ACC112 (cell line): Measurements from ENCODE around the gene PSEN2.

Experiments
- H2AFZ ChIP-seq: fragments of 200-600 bp; sonication (generic); one replicate; pipeline ENCODE4 v1.6.0; 2017; ENCODE audit warnings: antibody characterized with exemption, low read length; ENCODE audit not compliant: unreplicated experiment
- H3K27ac ChIP-seq: fragments of 200-600 bp; sonication (generic); 2 replicates; pipeline ENCODE4 v1.5.1; 2014; ENCODE audit warnings: low read depth, mild to moderate bottlenecking, antibody characterized with exemption, low read length, moderate library complexity
- H3K27me3 ChIP-seq: fragments of 200-600 bp; sonication (generic); 2 replicates; pipeline ENCODE4 v1.6.1; 2014; ENCODE audit warnings: mild to moderate bottlenecking, antibody characterized with exemption, low read length, moderate library complexity, mixed read lengths; ENCODE audit not compliant: insufficient read depth
- H3K36me3 ChIP-seq: fragments of 200-600 bp; sonication (generic); 2 replicates; pipeline ENCODE4 v1.6.1; 2016; ENCODE audit warnings: mild to moderate bottlenecking, antibody characterized with exemption, low read length, moderate library complexity, mixed read lengths; ENCODE audit not compliant: insufficient read depth
- H3K4me1 ChIP-seq: fragments of 200-600 bp; sonication (generic); one replicate; pipeline ENCODE4 v1.6.1; 2016; ENCODE audit warnings: low read length, mixed read lengths; ENCODE audit not compliant: insufficient read depth, unreplicated experiment, control insufficient read depth
- H3K4me3 ChIP-seq: fragments of 200-600 bp; sonication (generic); 2 replicates; pipeline ENCODE4 v1.5.1; 2014; ENCODE audit warnings: mild to moderate bottlenecking, low read depth, low read length
- H3K79me2 ChIP-seq: fragments of 200-600 bp; sonication (generic); one replicate; pipeline ENCODE4 v1.6.0; 2016; ENCODE audit warnings: low read length; ENCODE audit not compliant: control insufficient read depth, unreplicated experiment, insufficient read depth

PSEN2 gene

DNA sequence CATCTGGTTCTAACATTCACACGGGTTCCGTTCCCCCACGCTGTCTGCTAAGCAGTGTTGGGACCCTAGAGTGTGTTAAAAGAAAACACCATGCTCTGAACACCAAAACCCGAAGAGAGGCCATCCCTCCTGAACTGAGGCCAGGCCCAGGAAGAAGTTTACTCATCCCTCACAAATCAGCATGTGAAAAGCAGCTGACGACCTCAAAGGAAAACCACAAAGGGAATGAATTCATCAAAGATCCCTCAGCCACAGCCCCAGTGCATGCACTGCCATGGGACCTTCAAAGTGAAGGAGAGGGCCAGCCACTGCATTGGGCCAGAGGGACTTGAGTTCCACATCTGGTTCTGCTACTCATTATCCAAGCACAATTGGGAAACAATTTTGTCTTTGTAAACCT is 7.0 kb upstream of the PSEN2 start:
- Histone ChIP-seq H3K4me3 (no peak overlapping the region), H3K4me1 (peaks cover 27% of the 10 kb centered on the region), H3K27ac (peak overlapping the region; percentile 59), H2AFZ (no peak overlapping the region), H3K79me2 (no peaks in the 10 kb centered on the region), H3K27me3 (no peaks in the 10 kb centered on the region), H3K36me3 (0 out of 2 replicates have a peak, but pooled peaks cover 3% of the 10 kb centered on the region)

DNA sequence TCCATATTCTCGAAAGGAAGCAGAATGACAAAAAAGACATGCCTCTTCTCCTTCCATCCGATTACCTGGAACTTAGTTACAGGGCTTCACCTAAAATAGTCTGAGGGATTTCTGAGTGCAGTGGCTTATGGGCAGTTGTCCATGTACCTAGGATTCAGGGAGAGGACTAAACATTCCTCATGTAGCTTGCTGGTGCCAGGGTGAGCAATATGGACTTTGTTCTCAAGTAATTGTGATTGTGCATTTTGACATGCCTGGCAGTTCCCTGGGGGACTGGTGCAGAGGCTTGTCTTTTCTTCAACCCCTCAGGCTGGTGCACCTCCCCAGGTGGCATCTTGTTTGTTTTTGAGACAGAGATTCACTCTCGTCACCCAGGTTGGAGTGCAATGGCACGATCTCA is 6.1 kb upstream of the PSEN2 start:
- H3K36me3 ChIP-seq: 0 out of 2 replicates have a peak, but pooled peaks cover 3% of the 10 kb centered on the region
- H3K4me3 ChIP-seq: no peak overlapping the region
- no peak overlapping the region for H2AFZ ChIP-seq
- H3K4me1 ChIP-seq: peaks cover 27% of the 10 kb centered on the region
- no peaks in the 10 kb centered on the region for H3K27me3 ChIP-seq
- H3K27ac ChIP-seq: no peak overlapping the region
- H3K79me2 ChIP-seq: no peaks in the 10 kb centered on the region

DNA sequence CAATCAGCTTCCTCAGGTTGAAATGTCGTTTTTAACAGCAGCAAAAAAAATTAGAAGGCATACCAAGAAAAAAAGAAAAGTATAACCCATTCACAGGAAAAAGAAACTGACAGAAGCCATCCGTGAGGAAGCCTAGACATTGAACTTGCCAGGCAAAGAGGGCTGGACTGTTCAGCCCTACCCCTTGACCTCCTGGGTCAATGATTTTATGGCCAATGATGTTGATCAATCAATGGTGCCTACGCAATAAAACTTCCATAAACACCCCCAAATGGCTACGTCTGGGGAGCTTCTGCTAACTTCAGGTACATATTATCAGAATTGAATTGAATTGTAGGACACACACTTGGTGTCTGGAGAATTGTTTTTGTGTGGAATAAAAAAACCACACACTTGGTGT is 4.8 kb upstream of the PSEN2 start:
- H3K4me3 ChIP-seq: no peak overlapping the region
- no peak overlapping the region for H2AFZ ChIP-seq
- H3K36me3 ChIP-seq: 0 out of 2 replicates have a peak, but pooled peaks cover 3% of the 10 kb centered on the region
- H3K4me1 ChIP-seq: peaks cover 30% of the 10 kb centered on the region
- no peaks in the 10 kb centered on the region for H3K27me3 ChIP-seq
- H3K27ac ChIP-seq: peak overlapping the region; percentile 31; the same call in 1 of the 2 replicates
- H3K79me2 ChIP-seq: no peaks in the 10 kb centered on the region

GRCh38 chr1:226867461-226868054 is 2.9 kb upstream of the PSEN2 start:
- Histone ChIP-seq H3K36me3 (0 out of 2 replicates have a peak, but pooled peaks cover 3% of the 10 kb centered on the region), H3K27me3 (no peaks in the 10 kb centered on the region), H3K4me3 (no peak overlapping the region), H2AFZ (no peak overlapping the region), H3K27ac (no peak overlapping the region), H3K79me2 (peaks cover 7% of the 10 kb centered on the region), H3K4me1 (peaks cover 41% of the 10 kb centered on the region)

DNA sequence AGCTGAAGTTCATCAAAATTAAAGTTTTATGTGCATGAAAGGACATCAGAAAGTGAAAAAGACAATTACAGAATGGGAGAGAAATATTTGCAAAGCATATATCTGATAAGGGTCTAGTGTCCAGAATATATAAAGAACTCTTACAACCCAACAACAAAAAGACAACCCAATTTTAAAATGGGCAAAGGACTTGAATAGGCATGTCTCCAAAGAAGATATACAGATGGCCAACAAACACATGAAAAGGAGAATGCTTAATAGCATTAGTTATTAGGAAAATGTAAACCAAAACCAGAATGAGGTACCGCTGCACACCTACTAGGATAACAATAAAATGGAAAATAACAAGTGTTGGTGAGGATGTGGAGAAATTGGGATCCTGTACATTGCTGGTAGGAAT is 1.7 kb upstream of the PSEN2 start:
- Histone ChIP-seq H3K4me3 (no peak overlapping the region), H3K4me1 (peaks cover 32% of the 10 kb centered on the region), H2AFZ (no peak overlapping the region), H3K27me3 (no peaks in the 10 kb centered on the region), H3K36me3 (0 out of 2 replicates have a peak, but pooled peaks cover 3% of the 10 kb centered on the region), H3K79me2 (peaks cover 7% of the 10 kb centered on the region), H3K27ac (no peak overlapping the region)

- Histone ChIP-seq H3K27me3 (no peaks in the 10 kb centered on the region), H3K79me2 (peaks cover 7% of the 10 kb centered on the region), H3K27ac (no peak overlapping the region), H2AFZ (peak overlapping the region; percentile 88), H3K36me3 (0 out of 2 replicates have a peak, but pooled peaks cover 3% of the 10 kb centered on the region), H3K4me3 (peak overlapping the region; percentile 91), H3K4me1 (peaks cover 26% of the 10 kb centered on the region)
Measured at GRCh38 chr1:226870026-226870400, 403 bp upstream of the PSEN2 start.

DNA sequence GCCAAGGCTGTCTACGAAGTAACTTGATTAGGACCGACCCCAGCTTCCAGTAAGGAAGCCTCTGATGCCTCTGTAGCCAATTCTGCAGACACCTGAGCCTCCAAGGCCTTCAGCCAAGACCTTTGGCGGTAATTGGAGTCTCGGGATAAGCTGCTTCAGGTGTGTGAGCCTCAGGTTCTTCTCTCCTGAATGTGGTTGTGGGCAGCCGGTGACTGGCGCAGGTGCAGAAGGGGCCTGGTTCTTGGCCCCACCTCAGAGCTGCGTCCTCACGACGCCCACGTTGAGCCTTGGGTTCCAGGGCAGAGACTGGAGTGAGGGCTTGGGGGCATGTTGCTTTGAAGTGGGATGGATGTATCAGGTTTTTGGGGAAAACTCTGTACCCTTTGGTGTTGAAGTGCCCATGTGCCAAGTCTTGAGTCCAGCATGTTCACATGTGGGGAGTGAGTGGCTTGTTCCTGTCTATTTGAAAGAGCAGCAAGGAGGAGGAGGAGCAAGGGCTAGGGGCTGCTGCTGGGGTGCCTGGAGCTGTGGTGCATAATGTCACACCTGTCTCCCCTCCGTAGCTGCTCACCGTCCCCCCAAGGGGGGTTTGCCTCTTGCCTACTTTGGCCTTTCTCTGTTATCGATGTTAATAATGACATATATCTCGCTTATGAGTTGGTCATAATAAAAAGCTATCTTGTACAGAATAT is 1.4 kb downstream of the PSEN2 start:
- H3K4me3 ChIP-seq: peak overlapping the region; percentile 91
- peaks cover 14% of the 10 kb centered on the region for H3K4me1 ChIP-seq
- no peak overlapping the region for H2AFZ ChIP-seq
- H3K36me3 ChIP-seq: no peaks in the 10 kb centered on the region
- no peak overlapping the region for H3K27ac ChIP-seq
- peaks cover 7% of the 10 kb centered on the region for H3K79me2 ChIP-seq
- no peaks in the 10 kb centered on the region for H3K27me3 ChIP-seq

- Histone ChIP-seq H3K79me2 (peaks cover 7% of the 10 kb centered on the region), H3K27me3 (no peaks in the 10 kb centered on the region), H3K4me1 (peaks cover 14% of the 10 kb centered on the region), H3K27ac (no peak overlapping the region), H3K4me3 (no peak overlapping the region), H3K36me3 (no peaks in the 10 kb centered on the region), H2AFZ (no peak overlapping the region)
Measured at GRCh38 chr1:226872437-226872836, 2.0 kb downstream of the PSEN2 start.

GRCh38 chr1:226873771-226874578 is 3.6 kb downstream of the PSEN2 start:
- Histone ChIP-seq H3K27ac (no peak overlapping the region), H3K36me3 (no peaks in the 10 kb centered on the region), H3K4me1 (peaks cover 14% of the 10 kb centered on the region), H2AFZ (no peak overlapping the region), H3K27me3 (no peaks in the 10 kb centered on the region), H3K79me2 (peaks cover 7% of the 10 kb centered on the region), H3K4me3 (no peak overlapping the region)

- H3K36me3 ChIP-seq: no peaks in the 10 kb centered on the region
- H3K79me2 ChIP-seq: peaks cover 7% of the 10 kb centered on the region
- peaks cover 13% of the 10 kb centered on the region for H3K4me1 ChIP-seq
- no peak overlapping the region for H3K4me3 ChIP-seq
- H3K27me3 ChIP-seq: no peaks in the 10 kb centered on the region
- no peak overlapping the region for H2AFZ ChIP-seq
- H3K27ac ChIP-seq: no peak overlapping the region
Measured at GRCh38 chr1:226874579-226875425, 4.4 kb downstream of the PSEN2 start.
